ENCODE results near the gene GRN.
A peak's percentile ranks its signal among the peaks of the same experiment; 100 is the strongest.

Gene GRN

GRCh38 chr17:44344939-44345453 lies at the start of gene GRN:
TSS of gene GRN (plus strand) at chr17:44345302. CDS start at chr17:44349165, 3,863 bp downstream.
- DNase-seq (ENCODE audit: low read depth), result peak; percentile 79

- no peak for DNase-seq (ENCODE audit: low read depth)
These were observed 47.1 kb upstream of the GRN start for GRCh38 chr17:44297975-44298374.

GRCh38 chr17:44304651-44305050 lies 40.5 kb upstream of the GRN start:
- no peak for DNase-seq (ENCODE audit: low read depth)

GRCh38 chr17:44307387-44308186 lies 37.5 kb upstream of the GRN start:
- no peak for DNase-seq (ENCODE audit: low read depth)

- DNase-seq (ENCODE audit: low read depth), result peak; percentile 83
These were observed 36.7 kb upstream of the GRN start, which contains the start of gene RUNDC3A for GRCh38 chr17:44308320-44308818. TSS of gene RUNDC3A (plus strand) at chr17:44308601. CDS start at chr17:44308833, 232 bp downstream.

GRCh38 chr17:44308865-44309264 lies 36.2 kb upstream of the GRN start:
- no peak for DNase-seq (ENCODE audit: low read depth)

GRCh38 chr17:44309472-44309871 lies 35.6 kb upstream of the GRN start:
- DNase-seq (ENCODE audit: low read depth), result no peak

- DNase-seq (ENCODE audit: low read depth), result no peak
These were observed 34.9 kb upstream of the GRN start for GRCh38 chr17:44310188-44310587.

- no peak for DNase-seq (ENCODE audit: low read depth)
These were observed 34.3 kb upstream of the GRN start for GRCh38 chr17:44310609-44311376.

- no peak for DNase-seq (ENCODE audit: low read depth)
These were observed 33.4 kb upstream of the GRN start for GRCh38 chr17:44311562-44312181.

- DNase-seq (ENCODE audit: low read depth), result no peak
These were observed 32.6 kb upstream of the GRN start for GRCh38 chr17:44312396-44313104.

- no peak for DNase-seq (ENCODE audit: low read depth)
These were observed 31.1 kb upstream of the GRN start for GRCh38 chr17:44314031-44314430.

- no peak for DNase-seq (ENCODE audit: low read depth)
These were observed 30.6 kb upstream of the GRN start for GRCh38 chr17:44314524-44314868.

GRCh38 chr17:44314869-44315661 lies 30.0 kb upstream of the GRN start:
- DNase-seq (ENCODE audit: low read depth), result peak; percentile 51

GRCh38 chr17:44315760-44316731 lies 29.1 kb upstream of the GRN start:
- DNase-seq (ENCODE audit: low read depth), result no peak

- DNase-seq (ENCODE audit: low read depth), result no peak
These were observed 27.6 kb upstream of the GRN start for GRCh38 chr17:44317545-44317944.

- no peak for DNase-seq (ENCODE audit: low read depth)
These were observed 26.8 kb upstream of the GRN start for GRCh38 chr17:44318077-44318892.

GRCh38 chr17:44320066-44320465 lies 25.0 kb upstream of the GRN start:
- no peak for DNase-seq (ENCODE audit: low read depth)

All from activated T-cell treated with anti-CD3 and anti-CD28 coated beads for 48 hours (primary cell).